H1 (cell line): ENCODE data around the gene GNB1L. TPM values are rescaled to one million over a fixed set of nuclear protein-coding genes. Genes with fewer than 3 reads are reported as not detected.

ENCODE experiments used
- BRCA1 ChIP-seq: IDR thresholded peaks from 2 replicates; pipeline ENCODE4 v1.6.1; 2012; ENCODE audit warnings: low read depth, low read length, improper control_type of control experiment
- CBX8 ChIP-seq: fragments of 300-800, 300-1000 bp; sonication (generic); IDR thresholded peaks from 2 replicates; pipeline ENCODE4 v1.7.1; 2016; ENCODE audit warnings: low read depth, low read length, borderline replicate concordance
- EP300 ChIP-seq, 2 experiments: IDR thresholded peaks; 1 replicate in 1 of 2; 2 replicates in 1 of 2; pipeline ENCODE4 v1.6.1; 2011 to 2012; ENCODE audit warnings: low read depth in 2 of 2, low read length in 2 of 2, mild to moderate bottlenecking in 2 of 2, borderline replicate concordance in 1 of 2, inconsistent platforms in 1 of 2, moderate library complexity in 1 of 2
- JUND ChIP-seq: IDR thresholded peaks from 2 replicates; pipeline ENCODE4 v1.6.1; 2011; ENCODE audit warnings: mild to moderate bottlenecking, improper control_type of control experiment, low read length
- KDM1A ChIP-seq: fragments of 200-600, 300-600 bp; sonication (generic); IDR thresholded peaks from 2 replicates; pipeline ENCODE4 v1.7.1; 2016; ENCODE audit warnings: mild to moderate bottlenecking, low read length, borderline replicate concordance
- MAX ChIP-seq: IDR thresholded peaks from 2 replicates; pipeline ENCODE4 v1.6.1; 2012; ENCODE audit warnings: inconsistent platforms
- SP2 ChIP-seq: IDR thresholded peaks from 2 replicates; pipeline ENCODE4 v1.6.1; 2012; ENCODE audit warnings: mild to moderate bottlenecking, low read length, inconsistent platforms
- TBP ChIP-seq: IDR thresholded peaks from 2 replicates; pipeline ENCODE4 v1.6.1; 2011; ENCODE audit warnings: low read depth, low read length, improper control_type of control experiment
- polyA plus RNA-seq, 7 experiments: library from polyadenylated mRNA; depleted of rRNA in 3 of 7; stranded (reverse) in 5 of 7; unstranded in 2 of 7; fragments of >200 nt in 5 of 7; fragments of 200-250 nt in 2 of 7; gene quantifications; 1 replicate in 5 of 7; 2 replicates in 1 of 7; 4 replicates in 1 of 7; pipeline versions ENCODE4 v1.2.1 to v1.2.3, GENCODE V29; 2011 to 2013; ENCODE audit warnings: missing spikeins in 2 of 7, mixed read lengths in 2 of 7
- total RNA-seq: library from RNA; stranded (reverse); fragmentation: NEBNext Ultra II Directional; extraction: Animal tissue kit (Norgen Biotek cat#: 25700); gene quantifications from 2 replicates; pipeline ENCODE4 v1.2.1, GENCODE V29; 2021

Gene GNB1L
- total and polyA plus RNA-seq, 2 of the 8 experiments (the other 6 are each of a cell fraction or from before 2014, with no cell fraction given): 14.0 to 15.6 TPM

GRCh38 chr22:19788661-19789225, 65.9 kb downstream of the GNB1L start (continued):
- TF ChIP-seq CBX8 (no peak), BRCA1 (no peak), SP2 (no peak), EP300 (IDR thresholded peaks at IDR 0.05; ENCODE audit: borderline replicate concordance in 1 of 2, low read depth in 2 of 2, low read length in 2 of 2) (no peak), KDM1A (no peak), MAX (no peak), TBP (no peak), JUND (no peak)
